ENCODE data around the gene KIF17. TPM values are rescaled to one million over a fixed set of nuclear protein-coding genes. Genes with fewer than 3 reads are reported as not detected.

The KIF17 gene
- total RNA-seq, 4 donors from 2014 or later, result 2.0 to 12.4 (median 4.1) TPM

- no peak for TF ChIP-seq CTCF (IDR thresholded peaks at IDR 0.05; ENCODE audit: low read depth)
These were observed 28.2 kb downstream of the KIF17 start for GRCh38 chr1:20689645-20690056.

- no peak for TF ChIP-seq CTCF (IDR thresholded peaks at IDR 0.05; ENCODE audit: low read depth)
These were observed 30.7 kb downstream of the KIF17 start for GRCh38 chr1:20686883-20687725.

GRCh38 chr1:20685741-20686140, 32.1 kb downstream of the KIF17 start:
- TF ChIP-seq CTCF (IDR thresholded peaks at IDR 0.05; ENCODE audit: low read depth), result no peak

GRCh38 chr1:20685099-20685662, 32.6 kb downstream of the KIF17 start:
- no peak for TF ChIP-seq CTCF (IDR thresholded peaks at IDR 0.05; ENCODE audit: low read depth)

- TF ChIP-seq CTCF (IDR thresholded peaks at IDR 0.05; ENCODE audit: low read depth), result no peak
These were observed 33.2 kb downstream of the KIF17 start for GRCh38 chr1:20684651-20685050.

- TF ChIP-seq CTCF (IDR thresholded peaks at IDR 0.05; ENCODE audit: low read depth), result no peak
These were observed 33.7 kb downstream of the KIF17 start for GRCh38 chr1:20684050-20684620.

GRCh38 chr1:20683614-20684013, 34.2 kb downstream of the KIF17 start:
- TF ChIP-seq CTCF (IDR thresholded peaks at IDR 0.05; ENCODE audit: low read depth), result no peak
